ENCODE data around the gene RASSF7. TPM values are rescaled to one million over a fixed set of nuclear protein-coding genes. Genes with fewer than 3 reads are reported as not detected.

RASSF7 gene
- total and polyA plus RNA-seq, 5 donors from 2014 or later = 23.9 to 34.2 (median 31.4) TPM

- Mint-ChIP-seq H3K27me3 (no peaks in the 10 kb centered on the region), H3K9me3 (peaks cover 0 to 4% (median 0%) of the 10 kb centered on the region in 7 donors), H3K4me3 (peak overlapping the region in 3 of 4 donors; percentile 81 to 86 (median 85)), H3K36me3 (peaks cover 8% of the 10 kb centered on the region), H3K4me1 (peaks cover 0 to 8% (median 3%) of the 10 kb centered on the region in 4 donors), H3K27ac (peak overlapping the region in 2 of 3 donors; percentile 61 to 92)
- peak; percentile 93 to 97 for ATAC-seq (ENCODE audit: low read depth in 2 of 2)
- Histone ChIP-seq H3K27me3 (ENCODE audit: control insufficient read depth, insufficient read depth, low read length) (no peaks in the 10 kb centered on the region), H3K4me3 (ENCODE audit: low read depth, low read length) (peak overlapping the region; percentile 53), H3K4me1 (ENCODE audit: control insufficient read depth, insufficient read depth, low read length, poor library complexity, severe bottlenecking) (peaks cover 4% of the 10 kb centered on the region), H3K36me3 (ENCODE audit: control insufficient read depth, insufficient read depth, low read length) (no peaks in the 10 kb centered on the region), H3K27ac (ENCODE audit: insufficient read depth, low read length, poor library complexity, severe bottlenecking) (peak overlapping the region; percentile 63), H3K9me3 (ENCODE audit: control insufficient read depth in 2 of 2, low read length in 2 of 2) (peaks cover 0 to 5% of the 10 kb centered on the region in 2 experiments)
- DNase-seq = peak; percentile 81 to 90 (median 87)
These were observed 42.1 kb upstream of the RASSF7 start for GRCh38 chr11:518463-519202.

- H3K9me3 Mint-ChIP-seq = peaks cover 0 to 4% (median 0%) of the 10 kb centered on the region in 7 donors
- H3K4me1 Mint-ChIP-seq = peaks cover 0 to 8% (median 3%) of the 10 kb centered on the region in 4 donors
- Histone ChIP-seq H3K27ac (ENCODE audit: insufficient read depth, low read length, poor library complexity, severe bottlenecking) (no peak overlapping the region), H3K4me1 (ENCODE audit: control insufficient read depth, insufficient read depth, low read length, poor library complexity, severe bottlenecking) (peaks cover 4% of the 10 kb centered on the region), H3K9me3 (ENCODE audit: control insufficient read depth in 2 of 2, low read length in 2 of 2) (peaks cover 0 to 5% of the 10 kb centered on the region in 2 experiments), H3K36me3 (ENCODE audit: control insufficient read depth, insufficient read depth, low read length) (no peaks in the 10 kb centered on the region), H3K4me3 (ENCODE audit: low read depth, low read length) (no peak overlapping the region), H3K27me3 (ENCODE audit: control insufficient read depth, insufficient read depth, low read length) (no peaks in the 10 kb centered on the region)
- H3K4me3 Mint-ChIP-seq = peak overlapping the region in 1 of 4 donors; percentile 32
- no peak for ATAC-seq (ENCODE audit: low read depth in 2 of 2)
- no peak overlapping the region for H3K27ac Mint-ChIP-seq
- peaks cover 3% of the 10 kb centered on the region for H3K36me3 Mint-ChIP-seq
- H3K27me3 Mint-ChIP-seq = no peaks in the 10 kb centered on the region
- no peak for DNase-seq
These were observed 40.2 kb upstream of the RASSF7 start for GRCh38 chr11:520428-521176.

GRCh38 chr11:521177-521688, 39.5 kb upstream of the RASSF7 start:
- H3K36me3 ChIP-seq (ENCODE audit: control insufficient read depth, insufficient read depth, low read length) = no peaks in the 10 kb centered on the region
- H3K4me3 ChIP-seq (ENCODE audit: low read depth, low read length) = no peak overlapping the region
- Mint-ChIP-seq H3K27me3 (no peaks in the 10 kb centered on the region), H3K9me3 (peaks cover 0 to 4% (median 0%) of the 10 kb centered on the region in 7 donors), H3K36me3 (peaks cover 3% of the 10 kb centered on the region), H3K4me1 (peaks cover 0 to 8% (median 3%) of the 10 kb centered on the region in 4 donors), H3K27ac (no peak overlapping the region), H3K4me3 (peak overlapping the region in 1 of 4 donors; percentile 32)
- ATAC-seq (ENCODE audit: low read depth in 2 of 2) (no peak), DNase-seq (no peak)
- H3K27me3 ChIP-seq (ENCODE audit: control insufficient read depth, insufficient read depth, low read length) = no peaks in the 10 kb centered on the region
- no peak overlapping the region for H3K27ac ChIP-seq (ENCODE audit: insufficient read depth, low read length, poor library complexity, severe bottlenecking)
- H3K9me3 ChIP-seq (ENCODE audit: control insufficient read depth in 2 of 2, low read length in 2 of 2) = peaks cover 0 to 5% of the 10 kb centered on the region in 2 experiments
- H3K4me1 ChIP-seq (ENCODE audit: control insufficient read depth, insufficient read depth, low read length, poor library complexity, severe bottlenecking) = peaks cover 4% of the 10 kb centered on the region

GRCh38 chr11:526192-526591, 34.6 kb upstream of the RASSF7 start:
- no peaks in the 10 kb centered on the region for H3K4me1 ChIP-seq (ENCODE audit: control insufficient read depth, insufficient read depth, low read length, poor library complexity, severe bottlenecking)
- H3K27ac Mint-ChIP-seq = no peak overlapping the region
- H3K27me3 ChIP-seq (ENCODE audit: control insufficient read depth, insufficient read depth, low read length) = no peaks in the 10 kb centered on the region
- no peak overlapping the region for H3K27ac ChIP-seq (ENCODE audit: insufficient read depth, low read length, poor library complexity, severe bottlenecking)
- DNase-seq (no peak), ATAC-seq (ENCODE audit: low read depth in 2 of 2) (no peak)
- no peaks in the 10 kb centered on the region for H3K4me1 Mint-ChIP-seq
- no peaks in the 10 kb centered on the region for H3K9me3 Mint-ChIP-seq
- no peaks in the 10 kb centered on the region for H3K36me3 ChIP-seq (ENCODE audit: control insufficient read depth, insufficient read depth, low read length)
- H3K27me3 Mint-ChIP-seq = no peaks in the 10 kb centered on the region
- no peak overlapping the region for H3K4me3 Mint-ChIP-seq
- no peak overlapping the region for H3K4me3 ChIP-seq (ENCODE audit: low read depth, low read length)
- H3K36me3 Mint-ChIP-seq = peaks cover 3% of the 10 kb centered on the region
- no peaks in the 10 kb centered on the region for H3K9me3 ChIP-seq (ENCODE audit: control insufficient read depth in 2 of 2, low read length in 2 of 2)

- ATAC-seq (ENCODE audit: low read depth in 2 of 2) = no peak
- Mint-ChIP-seq H3K9me3 (no peaks in the 10 kb centered on the region), H3K4me1 (peaks cover 0 to 2% (median 0%) of the 10 kb centered on the region in 4 donors), H3K27ac (no peak overlapping the region), H3K27me3 (no peaks in the 10 kb centered on the region), H3K4me3 (no peak overlapping the region), H3K36me3 (peaks cover 3% of the 10 kb centered on the region)
- H3K4me3 ChIP-seq (ENCODE audit: low read depth, low read length) = no peak overlapping the region
- DNase-seq = no peak
- no peaks in the 10 kb centered on the region for H3K9me3 ChIP-seq (ENCODE audit: control insufficient read depth in 2 of 2, low read length in 2 of 2)
- H3K4me1 ChIP-seq (ENCODE audit: control insufficient read depth, insufficient read depth, low read length, poor library complexity, severe bottlenecking) = no peaks in the 10 kb centered on the region
- peaks cover 8% of the 10 kb centered on the region for H3K36me3 ChIP-seq (ENCODE audit: control insufficient read depth, insufficient read depth, low read length)
- H3K27me3 ChIP-seq (ENCODE audit: control insufficient read depth, insufficient read depth, low read length) = no peaks in the 10 kb centered on the region
- no peak overlapping the region for H3K27ac ChIP-seq (ENCODE audit: insufficient read depth, low read length, poor library complexity, severe bottlenecking)
These were observed 32.5 kb upstream of the RASSF7 start for GRCh38 chr11:528166-528814.

- Mint-ChIP-seq H3K4me1 (peaks cover 0 to 2% (median 0%) of the 10 kb centered on the region in 4 donors), H3K27me3 (no peaks in the 10 kb centered on the region), H3K27ac (no peak overlapping the region), H3K36me3 (peaks cover under 1% of the 10 kb centered on the region), H3K9me3 (no peaks in the 10 kb centered on the region), H3K4me3 (no peak overlapping the region)
- ATAC-seq (ENCODE audit: low read depth in 2 of 2) = no peak
- H3K27me3 ChIP-seq (ENCODE audit: control insufficient read depth, insufficient read depth, low read length) = no peaks in the 10 kb centered on the region
- no peaks in the 10 kb centered on the region for H3K9me3 ChIP-seq (ENCODE audit: control insufficient read depth in 2 of 2, low read length in 2 of 2)
- no peak overlapping the region for H3K4me3 ChIP-seq (ENCODE audit: low read depth, low read length)
- H3K4me1 ChIP-seq (ENCODE audit: control insufficient read depth, insufficient read depth, low read length, poor library complexity, severe bottlenecking) = peaks cover 6% of the 10 kb centered on the region
- peaks cover 8% of the 10 kb centered on the region for H3K36me3 ChIP-seq (ENCODE audit: control insufficient read depth, insufficient read depth, low read length)
- H3K27ac ChIP-seq (ENCODE audit: insufficient read depth, low read length, poor library complexity, severe bottlenecking) = no peak overlapping the region
- no peak for DNase-seq
These were observed 31.7 kb upstream of the RASSF7 start for GRCh38 chr11:528815-529727.
